Measurements from ENCODE around the gene INPP5K.

- TF ChIP-seq CTCF (conservative IDR thresholded peaks at IDR 0.05 in 1 of 2, IDR thresholded peaks at IDR 0.05 in 1 of 2; ENCODE audit: extremely low read depth in 1 of 2, insufficient read depth in 1 of 2, low read depth in 1 of 2, low read length in 2 of 2) (no peak), EZH2 (IDR thresholded peaks at IDR 0.05; ENCODE audit: borderline replicate concordance, low read length) (no peak)
Observed at GRCh38 chr17:1470755-1471462, 45.5 kb downstream of the INPP5K start.

Measured in mammary epithelial cell (primary cell).